Neural cell (in vitro differentiated cells): ENCODE data around the gene OR2J1.

Experiments used
- EP300 ChIP-seq: fragments of 450-650 bp; conservative IDR thresholded peaks from 2 replicates; pipeline ENCODE4 v1.6.1; 2014; ENCODE audit warnings: antibody characterized with exemption, mild to moderate bottlenecking, moderate library complexity; ENCODE audit not compliant: poor library complexity, severe bottlenecking
- EZH2 ChIP-seq: fragments of 200-600, 300-800 bp; shearing (Covaris generic), sonication (generic); IDR thresholded peaks from 2 replicates; pipeline ENCODE4 v1.6.1; 2014; ENCODE audit warnings: antibody characterized with exemption, low read length, borderline replicate concordance, mild to moderate bottlenecking; ENCODE audit not compliant: insufficient read depth, poor library complexity, severe bottlenecking
- POLR2AphosphoS5 ChIP-seq: IDR thresholded peaks from 2 replicates; pipeline ENCODE4 v1.6.1; 2012
- RAD21 ChIP-seq: fragments of 450-650 bp; conservative IDR thresholded peaks from 2 replicates; pipeline ENCODE4 v1.6.1; 2014; ENCODE audit warnings: antibody characterized with exemption, mild to moderate bottlenecking, moderate library complexity
- SMC3 ChIP-seq: fragments of 450-650 bp; conservative IDR thresholded peaks from 2 replicates; pipeline ENCODE4 v1.6.1; 2014; ENCODE audit warnings: antibody characterized with exemption, mild to moderate bottlenecking, moderate library complexity; ENCODE audit not compliant: poor library complexity
- TAF1 ChIP-seq: IDR thresholded peaks from 2 replicates; pipeline ENCODE4 v1.6.1; 2012; ENCODE audit warnings: low read depth
- TF ChIP-seq, protein P1 (sequence below): fragments of 450-650 bp; IDR thresholded peaks from 2 replicates; pipeline ENCODE4 v1.5.1; 2014; ENCODE audit warnings: antibody characterized with exemption, mild to moderate bottlenecking, moderate library complexity; ENCODE audit not compliant: poor library complexity, severe bottlenecking

- TF ChIP-seq TAF1: no peak
- TF ChIP-seq RAD21: no peak
- TF ChIP-seq SMC3: no peak
- TF ChIP-seq POLR2AphosphoS5: no peak
- TF ChIP-seq, protein P1, sequence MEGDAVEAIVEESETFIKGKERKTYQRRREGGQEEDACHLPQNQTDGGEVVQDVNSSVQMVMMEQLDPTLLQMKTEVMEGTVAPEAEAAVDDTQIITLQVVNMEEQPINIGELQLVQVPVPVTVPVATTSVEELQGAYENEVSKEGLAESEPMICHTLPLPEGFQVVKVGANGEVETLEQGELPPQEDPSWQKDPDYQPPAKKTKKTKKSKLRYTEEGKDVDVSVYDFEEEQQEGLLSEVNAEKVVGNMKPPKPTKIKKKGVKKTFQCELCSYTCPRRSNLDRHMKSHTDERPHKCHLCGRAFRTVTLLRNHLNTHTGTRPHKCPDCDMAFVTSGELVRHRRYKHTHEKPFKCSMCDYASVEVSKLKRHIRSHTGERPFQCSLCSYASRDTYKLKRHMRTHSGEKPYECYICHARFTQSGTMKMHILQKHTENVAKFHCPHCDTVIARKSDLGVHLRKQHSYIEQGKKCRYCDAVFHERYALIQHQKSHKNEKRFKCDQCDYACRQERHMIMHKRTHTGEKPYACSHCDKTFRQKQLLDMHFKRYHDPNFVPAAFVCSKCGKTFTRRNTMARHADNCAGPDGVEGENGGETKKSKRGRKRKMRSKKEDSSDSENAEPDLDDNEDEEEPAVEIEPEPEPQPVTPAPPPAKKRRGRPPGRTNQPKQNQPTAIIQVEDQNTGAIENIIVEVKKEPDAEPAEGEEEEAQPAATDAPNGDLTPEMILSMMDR: no peak
- no peak for TF ChIP-seq EZH2
- no peak for TF ChIP-seq EP300
Observed at GRCh38 chr6:29097803-29098202, 1.5 kb upstream of the OR2J1 start.
